Motor neuron (in vitro differentiated cells): ENCODE measurements around the gene ACTR3. TPM values are rescaled to one million over a fixed set of nuclear protein-coding genes. Genes with fewer than 3 reads are reported as not detected.
"Not testable (repeated sequence)": the region's sequence is repeated elsewhere in the genome, so short reads cannot be mapped to it uniquely, and the experiment has no call there.

Source experiments
- ATAC-seq, 8 experiments: fragments of 200-7000 bp; cut with Tn5 transposase; replicated peaks in 6 of 8; 2 replicates each; pipeline ENCODE4 v1.8.0; 2021; ENCODE audit warnings: mild to moderate bottlenecking in 8 of 8, moderate library complexity in 8 of 8
- H3K27ac ChIP-seq, 2 donors: fragments of 250-450 bp; sonication (Bioruptor Pico); 2 replicates each; pipeline ENCODE4 v1.9.0; 2021; ENCODE audit warnings: antibody characterized with exemption in 2 of 2, mild to moderate bottlenecking in 2 of 2, moderate library complexity in 1 of 2
- H3K4me1 ChIP-seq, 2 donors: fragments of 250-450 bp; sonication (Bioruptor Pico); replicated peaks in 1 of 2; 2 replicates each; pipeline ENCODE4 v1.6.1; 2021; ENCODE audit warnings: antibody characterized with exemption in 2 of 2, mild to moderate bottlenecking in 2 of 2, moderate library complexity in 1 of 2
- H3K4me3 ChIP-seq, 5 donors: fragments of 250-450 bp; sonication (Bioruptor Pico); 2 replicates each; pipeline ENCODE4 v1.9.0; 2021; ENCODE audit warnings: antibody characterized with exemption in 5 of 5, mild to moderate bottlenecking in 5 of 5, moderate library complexity in 4 of 5
- WGBS, 10 experiments: fragments of 450-650 bp; shearing (Covaris generic); methylation state at CpG; one replicate each; pipeline ENCODE4 v1.0.0; 2022; 5-methylcytosine and 5-hydroxymethylcytosine counted together
- in situ Hi-C, 9 experiments: fragments of 400-800 bp; cut with MboI; loops; one replicate each; pipeline ENCODE4 v1.15.0; 2021; ENCODE audit warnings: low sequenced_read_pairs in 9 of 9, low pct_unique_long_range_greater_than_20kb in 2 of 9; ENCODE audit not compliant: unreplicated experiment in 9 of 9
- total RNA-seq, 8 experiments: library from RNA; unstranded; fragments of 300-600 nt; gene quantifications; 2 replicates each; pipeline versions ENCODE4 v1.2.3 to v1.2.4, GENCODE V29; 2022

ACTR3 gene
- total RNA-seq = 100 to 1,000 TPM in 5 of 8 experiments, 10 to 100 TPM in 3; 69.7 to 323 (median 135) TPM

GRCh38 chr2:113889471-113890252 lies at the start of gene ACTR3:
Gene ACTR3, plus strand, starts transcription at chr2:113890089. Its CDS starts 191 bp downstream, at chr2:113890280.
- WGBS, 10 experiments = 0 to 1% (median 0%) methylated on average over 2 to 17 of the region's 51 CpGs; no CpG with 5 or more reads in 2 of the 10 experiments
- Histone ChIP-seq H3K4me3 (peak within 1 kb of the TSS; percentile 65 to 88 (median 69)), H3K27ac (peak within 1 kb of the TSS; percentile 89 to 95), H3K4me1 (peaks cover 16 to 27% of the 10 kb centered on the region in 2 donors)
- in situ Hi-C loops = loop anchor here in 1 of 9 experiments (25.0 kb wide), 1 partner anchor 127 kb away; the partner anchor contains the start of gene SLC35F5
- peak; percentile 71 to 93 (median 90) for ATAC-seq

- WGBS, 10 experiments = 60 to 90% (median 80%) methylated on average over 1 to 7 of the region's 7 CpGs; no CpG with 5 or more reads in 1 of the 10 experiments
- Histone ChIP-seq H3K27ac (no peak overlapping the region), H3K4me3 (no peak overlapping the region), H3K4me1 (no peaks in the 10 kb centered on the region)
- in situ Hi-C loops = no loop called here
- ATAC-seq = no peak
Measured at GRCh38 chr2:113840518-113840917, 49.4 kb upstream of the ACTR3 start.

GRCh38 chr2:113842919-113843736 lies 46.8 kb upstream of the ACTR3 start:
- H3K4me1 ChIP-seq = no peaks in the 10 kb centered on the region
- ATAC-seq = peak in 3 of 8 experiments; percentile 90 to 96 (median 93)
- in situ Hi-C loops = no loop called here
- WGBS, 10 experiments = 1 to 87% (median 70%) methylated on average over 3 to 14 of the region's 14 CpGs
- no peak overlapping the region for H3K27ac ChIP-seq
- no peak overlapping the region for H3K4me3 ChIP-seq

- WGBS, 10 experiments = 0 to 100% (median 91%) methylated on average over 1 to 4 of the region's 4 CpGs; no CpG with 5 or more reads in 3 of the 10 experiments
- H3K4me1 ChIP-seq, H3K27ac ChIP-seq, ATAC-seq, H3K4me3 ChIP-seq, in situ Hi-C loops: not testable (repeated sequence)
Measured at GRCh38 chr2:113843737-113844050, 46.2 kb upstream of the ACTR3 start.

- WGBS, 10 experiments = 62 to 100% (median 95%) methylated on average over 1 to 2 of the region's 3 CpGs
- H3K4me1 ChIP-seq = no peaks in the 10 kb centered on the region
- no peak overlapping the region for H3K27ac ChIP-seq
- H3K4me3 ChIP-seq = no peak overlapping the region
- in situ Hi-C loops = no loop called here
- no peak for ATAC-seq
Measured at GRCh38 chr2:113845261-113845660, 44.6 kb upstream of the ACTR3 start.

- H3K27ac ChIP-seq, H3K4me1 ChIP-seq, in situ Hi-C loops, H3K4me3 ChIP-seq, ATAC-seq: not testable (repeated sequence)
- WGBS, 10 experiments = 50 to 100% (median 73%) methylated on average over 1 to 4 of the region's 4 CpGs; no CpG with 5 or more reads in 2 of the 10 experiments
Measured at GRCh38 chr2:113845796-113846195, 44.1 kb upstream of the ACTR3 start.

GRCh38 chr2:113846429-113846828 lies 43.5 kb upstream of the ACTR3 start:
- no peak for ATAC-seq
- in situ Hi-C loops = no loop called here
- Histone ChIP-seq H3K4me3 (no peak overlapping the region), H3K4me1 (no peaks in the 10 kb centered on the region), H3K27ac (no peak overlapping the region)
- WGBS, 10 experiments = 43 to 100% (median 88%) methylated on average over 1 to 2 of the region's 2 CpGs; no CpG with 5 or more reads in 1 of the 10 experiments

GRCh38 chr2:113847144-113847543 lies 42.7 kb upstream of the ACTR3 start:
- Histone ChIP-seq H3K4me3 (no peak overlapping the region), H3K27ac (no peak overlapping the region), H3K4me1 (no peaks in the 10 kb centered on the region)
- 22 to 95% (median 73%) methylated on average over 1 to 4 of the region's 4 CpGs; no CpG with 5 or more reads in 4 of the 10 experiments for WGBS, 10 experiments
- peak in 1 of 8 experiments; percentile 45 for ATAC-seq
- in situ Hi-C loops = no loop called here

- no peak overlapping the region for H3K4me3 ChIP-seq
- H3K27ac ChIP-seq = no peak overlapping the region
- 50 to 100% (median 79%) methylated on average over 1 to 2 of the region's 6 CpGs; no CpG with 5 or more reads in 4 of the 10 experiments for WGBS, 10 experiments
- ATAC-seq = no peak
- no peaks in the 10 kb centered on the region for H3K4me1 ChIP-seq
- in situ Hi-C loops = no loop called here
Measured at GRCh38 chr2:113848758-113849415, 41.0 kb upstream of the ACTR3 start.

- WGBS, 10 experiments = 53 to 100% (median 88%) methylated on average over 1 to 3 of the region's 3 CpGs; no CpG with 5 or more reads in 2 of the 10 experiments
- no peaks in the 10 kb centered on the region for H3K4me1 ChIP-seq
- peak in 3 of 8 experiments; percentile 96 to 99 (median 98) for ATAC-seq
- H3K27ac ChIP-seq = no peak overlapping the region
- in situ Hi-C loops = no loop called here
- no peak overlapping the region for H3K4me3 ChIP-seq
Measured at GRCh38 chr2:113850687-113851086, 39.2 kb upstream of the ACTR3 start.

GRCh38 chr2:113851640-113852039 lies 38.2 kb upstream of the ACTR3 start:
- in situ Hi-C loops = no loop called here
- no peak for ATAC-seq
- H3K27ac ChIP-seq = no peak overlapping the region
- H3K4me3 ChIP-seq = no peak overlapping the region
- 40 to 100% (median 75%) methylated on average over 1 to 3 of the region's 3 CpGs; no CpG with 5 or more reads in 1 of the 10 experiments for WGBS, 10 experiments
- no peaks in the 10 kb centered on the region for H3K4me1 ChIP-seq

GRCh38 chr2:113854208-113854607 lies 35.7 kb upstream of the ACTR3 start:
- in situ Hi-C loops = no loop called here
- WGBS, 10 experiments = 90 to 100% (median 100%) methylated on average over 1 of the region's 1 CpG; no CpG with 5 or more reads in 4 of the 10 experiments
- no peak overlapping the region for H3K27ac ChIP-seq
- H3K4me1 ChIP-seq = no peaks in the 10 kb centered on the region
- no peak for ATAC-seq
- no peak overlapping the region for H3K4me3 ChIP-seq
